Measurements from ENCODE around the gene CRTC2. TPM values are rescaled to one million over a fixed set of nuclear protein-coding genes. Genes with fewer than 3 reads are reported as not detected.
"Not testable (repeated sequence)": the region's sequence is repeated elsewhere in the genome, so short reads cannot be mapped to it uniquely, and the experiment has no call there.

CRTC2 gene
- total and polyA plus RNA-seq, 4 donors, result 5.8 to 53.1 (median 24.0) TPM

DNA sequence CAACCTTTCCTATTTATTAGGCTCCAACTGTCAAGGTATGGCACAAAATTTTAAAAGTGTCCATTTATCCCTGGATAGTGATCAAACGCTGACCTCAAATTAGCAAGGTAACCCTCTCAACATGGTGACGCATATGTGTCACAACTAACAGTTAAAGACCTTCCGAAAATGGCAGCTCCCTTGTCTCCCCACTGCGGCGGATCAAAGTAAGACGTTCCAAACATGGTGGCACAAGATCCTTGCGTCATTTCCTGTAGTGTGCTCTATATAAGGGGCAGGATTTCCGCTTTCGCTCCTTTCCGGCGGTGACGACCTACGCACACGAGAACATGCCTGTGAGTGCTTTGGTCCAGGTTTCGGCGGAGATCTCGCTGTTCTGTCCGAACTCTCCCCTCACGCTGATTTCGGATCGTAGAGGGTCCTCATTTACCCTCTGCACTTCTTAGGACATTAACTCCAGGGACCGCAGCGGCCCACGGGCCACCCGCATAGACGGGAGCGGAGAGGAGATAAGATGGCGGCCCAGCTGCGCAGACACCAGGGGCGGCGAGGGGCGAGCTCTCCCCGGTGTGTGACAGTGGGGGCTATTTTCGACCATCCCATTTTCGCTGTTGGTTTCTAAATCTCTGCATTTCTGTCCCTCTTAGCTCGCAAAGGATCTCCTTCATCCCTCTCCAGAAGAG lies 32.2 kb upstream of the CRTC2 start, which contains the start of gene RPS27:
RPS27 (plus strand) TSS at position 295 of the 683 bp plus-strand sequence; CDS start at position 330, 35 bp downstream.
- no peaks in the 10 kb centered on the region for H3K9me3 ChIP-seq (ENCODE audit: control insufficient read depth, insufficient read depth, low read length)
- WGBS (ENCODE audit: insufficient coverage), result 0% methylated on average over 31 of the region's 36 CpGs
- H3K4me1 ChIP-seq (ENCODE audit: control insufficient read depth, insufficient read depth, low read length), result peaks cover 18% of the 10 kb centered on the region
- peak within 1 kb of the TSS; percentile 98 for H3K4me3 ChIP-seq (ENCODE audit: low read depth, low read length)
- peak within 1 kb of the TSS; percentile 89 for H3K27ac ChIP-seq (ENCODE audit: low read depth, low read length)
- peaks cover 34% of the 10 kb centered on the region for H3K36me3 ChIP-seq (ENCODE audit: control insufficient read depth, insufficient read depth, low read length)
- peak; percentile 94 to 99 (median 96) for DNase-seq (ENCODE audit: low read depth in 4 of 6, low spot score in 6 of 6)
- no peaks in the 10 kb centered on the region for H3K27me3 ChIP-seq (ENCODE audit: control insufficient read depth, insufficient read depth, low read length)

DNA sequence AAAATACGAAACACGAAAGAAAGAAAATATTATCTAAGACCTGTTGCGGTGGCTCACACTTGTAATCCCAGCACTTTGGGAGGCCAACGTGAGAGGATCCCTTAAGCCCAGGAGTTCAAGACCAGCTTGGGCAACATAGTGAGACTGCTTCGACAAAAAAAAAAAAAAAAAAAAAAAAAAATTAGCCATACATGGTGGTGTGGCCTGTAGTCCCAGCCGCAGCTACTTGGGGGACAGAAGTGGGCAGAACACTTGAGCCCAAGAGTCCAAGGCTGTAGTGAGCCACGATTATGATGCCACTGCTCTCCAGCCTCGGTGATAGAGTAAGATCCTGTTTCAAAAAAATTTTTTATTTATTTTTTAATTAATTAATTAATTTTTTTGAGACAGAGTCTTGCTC lies 29.2 kb upstream of the CRTC2 start:
- no peak for DNase-seq (ENCODE audit: low read depth in 4 of 6, low spot score in 6 of 6)
- Histone ChIP-seq H3K9me3 (ENCODE audit: control insufficient read depth, insufficient read depth, low read length) (no peaks in the 10 kb centered on the region), H3K4me1 (ENCODE audit: control insufficient read depth, insufficient read depth, low read length) (peaks cover 22% of the 10 kb centered on the region), H3K36me3 (ENCODE audit: control insufficient read depth, insufficient read depth, low read length) (peaks cover 10% of the 10 kb centered on the region), H3K27me3 (ENCODE audit: control insufficient read depth, insufficient read depth, low read length) (no peaks in the 10 kb centered on the region), H3K27ac (ENCODE audit: low read depth, low read length) (no peak overlapping the region), H3K4me3 (ENCODE audit: low read depth, low read length) (no peak overlapping the region)
- WGBS (ENCODE audit: insufficient coverage), result 90% methylated on average over 2 of the region's 8 CpGs

- Histone ChIP-seq H3K36me3 (ENCODE audit: control insufficient read depth, insufficient read depth, low read length) (peaks cover 5% of the 10 kb centered on the region), H3K9me3 (ENCODE audit: control insufficient read depth, insufficient read depth, low read length) (no peaks in the 10 kb centered on the region), H3K27ac (ENCODE audit: low read depth, low read length) (peak within 1 kb of the TSS; percentile 95), H3K27me3 (ENCODE audit: control insufficient read depth, insufficient read depth, low read length) (no peaks in the 10 kb centered on the region), H3K4me3 (ENCODE audit: low read depth, low read length) (peak within 1 kb of the TSS; percentile 67), H3K4me1 (ENCODE audit: control insufficient read depth, insufficient read depth, low read length) (peaks cover 18% of the 10 kb centered on the region)
- DNase-seq (ENCODE audit: low read depth in 4 of 6, low spot score in 6 of 6), result peak in 4 of 6 donors; percentile 54 to 91 (median 72)
- 4% methylated on average over 18 of the region's 32 CpGs for WGBS (ENCODE audit: insufficient coverage)
Measured at GRCh38 chr1:153985941-153986761, 27.7 kb upstream of the CRTC2 start, which contains the start of gene RAB13. RAB13 (minus strand) TSS chr1:153986339; CDS start chr1:153986236, 103 bp downstream.

DNA sequence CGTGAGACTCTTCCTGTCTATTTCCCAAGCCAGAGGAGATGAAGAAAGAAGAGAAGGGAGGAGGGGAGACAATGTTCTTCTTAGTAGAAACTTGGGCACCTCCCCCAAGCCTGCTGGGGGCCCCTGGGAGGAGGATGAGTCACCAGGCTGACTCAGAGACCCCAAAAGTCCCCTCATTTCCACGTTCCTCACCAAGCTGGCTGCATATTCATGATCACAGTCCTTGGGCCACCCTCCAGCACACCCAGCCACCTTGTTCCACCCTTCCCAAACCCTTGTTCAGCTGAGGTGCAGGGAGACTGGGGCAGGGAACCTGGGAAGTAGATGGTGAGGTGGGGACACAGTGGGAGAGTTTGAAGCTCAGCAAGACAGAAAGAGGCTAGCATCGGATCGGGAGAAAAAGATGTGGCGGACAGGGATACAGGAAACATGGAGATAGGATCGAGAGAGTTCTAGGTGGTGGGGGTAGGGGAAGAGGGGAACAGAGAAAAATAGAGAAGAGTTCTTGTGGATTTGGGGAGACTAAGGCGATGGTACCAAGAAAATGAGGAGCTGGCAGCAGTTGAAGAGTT lies 27.0 kb upstream of the CRTC2 start:
- WGBS (ENCODE audit: insufficient coverage), result 26% methylated on average over 5 of the region's 7 CpGs
- Histone ChIP-seq H3K27ac (ENCODE audit: low read depth, low read length) (peak overlapping the region; percentile 80), H3K9me3 (ENCODE audit: control insufficient read depth, insufficient read depth, low read length) (no peaks in the 10 kb centered on the region), H3K4me1 (ENCODE audit: control insufficient read depth, insufficient read depth, low read length) (peaks cover 18% of the 10 kb centered on the region), H3K27me3 (ENCODE audit: control insufficient read depth, insufficient read depth, low read length) (no peaks in the 10 kb centered on the region), H3K4me3 (ENCODE audit: low read depth, low read length) (peak overlapping the region; percentile 67), H3K36me3 (ENCODE audit: control insufficient read depth, insufficient read depth, low read length) (peaks cover 8% of the 10 kb centered on the region)
- DNase-seq (ENCODE audit: low read depth in 4 of 6, low spot score in 6 of 6), result peak in 1 of 6 donors; percentile 23

DNA sequence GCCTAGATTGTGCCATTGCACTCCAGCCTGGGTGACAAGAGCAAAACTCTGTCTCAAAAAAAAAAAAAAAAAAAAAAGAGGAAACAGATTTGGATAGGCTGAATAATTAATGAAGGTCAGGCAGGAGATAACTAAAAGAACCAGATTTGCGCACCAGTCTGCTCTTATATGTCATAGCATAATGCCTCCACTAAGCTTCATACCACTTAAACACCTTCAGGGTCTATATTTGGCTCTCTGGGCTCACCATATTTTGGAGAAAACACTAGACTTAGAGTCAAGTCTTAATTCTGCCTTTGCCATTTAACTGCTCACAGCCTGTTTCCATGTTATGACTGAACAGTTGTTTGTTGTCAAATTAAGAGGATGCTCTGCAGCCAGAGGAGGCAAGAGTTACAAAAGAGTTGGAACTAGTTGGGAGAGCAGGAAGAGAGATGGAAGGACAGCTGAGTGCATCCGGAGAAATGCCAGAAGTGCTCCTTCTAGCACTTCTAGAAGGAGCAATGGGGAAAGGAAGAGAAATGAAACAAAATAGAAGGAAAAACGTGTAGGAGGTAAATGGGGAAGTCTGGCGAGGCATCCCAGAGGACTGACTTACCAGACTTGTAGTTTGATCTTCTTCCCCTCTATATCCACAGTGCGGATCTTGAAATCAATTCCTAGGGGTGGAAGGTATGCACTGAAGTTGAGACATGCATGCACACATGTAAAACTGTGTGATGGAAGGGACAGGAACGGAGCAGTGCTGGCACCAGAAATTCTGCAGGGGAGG lies 25.9 kb upstream of the CRTC2 start:
- no peaks in the 10 kb centered on the region for H3K9me3 ChIP-seq (ENCODE audit: control insufficient read depth, insufficient read depth, low read length)
- peaks cover 8% of the 10 kb centered on the region for H3K36me3 ChIP-seq (ENCODE audit: control insufficient read depth, insufficient read depth, low read length)
- H3K27ac ChIP-seq (ENCODE audit: low read depth, low read length), result no peak overlapping the region
- 90% methylated on average over 2 of the region's 6 CpGs for WGBS (ENCODE audit: insufficient coverage)
- no peaks in the 10 kb centered on the region for H3K27me3 ChIP-seq (ENCODE audit: control insufficient read depth, insufficient read depth, low read length)
- no peak for DNase-seq (ENCODE audit: low read depth in 4 of 6, low spot score in 6 of 6)
- peak overlapping the region; percentile 67 for H3K4me3 ChIP-seq (ENCODE audit: low read depth, low read length)
- peaks cover 13% of the 10 kb centered on the region for H3K4me1 ChIP-seq (ENCODE audit: control insufficient read depth, insufficient read depth, low read length)

DNA sequence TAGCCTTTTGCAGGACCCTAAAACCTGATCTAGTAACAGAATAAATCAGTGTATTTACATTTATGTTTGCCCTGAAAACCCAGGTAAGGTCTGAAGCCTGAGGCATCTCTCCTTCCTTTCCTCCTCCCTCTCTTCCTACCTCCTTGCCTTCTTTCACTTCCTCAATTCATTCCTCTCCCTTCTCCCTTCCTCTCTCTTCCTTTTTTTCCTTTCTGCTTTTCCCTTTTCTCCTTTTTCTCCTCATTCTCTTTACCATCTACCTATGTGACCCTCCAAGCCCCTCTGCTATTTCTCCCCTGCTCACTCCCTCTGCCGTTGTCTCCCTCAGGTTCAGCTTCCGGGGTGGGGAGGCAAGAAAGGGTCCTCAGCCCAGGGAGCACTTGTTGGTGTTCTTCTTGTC lies 23.3 kb upstream of the CRTC2 start:
- H3K36me3 ChIP-seq (ENCODE audit: control insufficient read depth, insufficient read depth, low read length); H3K4me3 ChIP-seq (ENCODE audit: low read depth, low read length); DNase-seq (ENCODE audit: low read depth in 4 of 6, low spot score in 6 of 6); H3K27ac ChIP-seq (ENCODE audit: low read depth, low read length); H3K9me3 ChIP-seq (ENCODE audit: control insufficient read depth, insufficient read depth, low read length); H3K27me3 ChIP-seq (ENCODE audit: control insufficient read depth, insufficient read depth, low read length): not testable (repeated sequence)
- 100% methylated on average over 2 of the region's 2 CpGs for WGBS (ENCODE audit: insufficient coverage)
- peaks cover 14% of the 10 kb centered on the region for H3K4me1 ChIP-seq (ENCODE audit: control insufficient read depth, insufficient read depth, low read length)

DNA sequence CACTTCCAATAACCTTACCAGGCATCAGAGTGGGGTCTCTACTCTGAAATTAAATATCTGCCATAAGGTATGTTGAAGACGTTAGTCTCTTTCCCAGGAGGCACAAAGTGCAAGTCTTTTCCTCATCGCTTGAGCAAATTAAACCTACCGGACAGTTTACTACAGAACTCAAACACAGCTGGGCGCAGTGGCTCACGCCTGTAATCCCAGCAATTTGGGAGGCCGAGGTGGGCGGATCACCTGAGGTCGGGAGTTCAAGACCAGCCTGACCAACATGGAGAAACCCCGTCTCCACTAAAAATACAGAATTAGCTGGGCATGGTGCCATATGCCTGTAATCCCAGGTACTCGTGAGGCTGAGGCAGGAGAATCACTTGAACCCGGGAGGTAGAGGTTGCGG lies 20.7 kb upstream of the CRTC2 start:
- H3K4me3 ChIP-seq (ENCODE audit: low read depth, low read length); DNase-seq (ENCODE audit: low read depth in 4 of 6, low spot score in 6 of 6); H3K27me3 ChIP-seq (ENCODE audit: control insufficient read depth, insufficient read depth, low read length); H3K27ac ChIP-seq (ENCODE audit: low read depth, low read length); H3K9me3 ChIP-seq (ENCODE audit: control insufficient read depth, insufficient read depth, low read length): not testable (repeated sequence)
- WGBS (ENCODE audit: insufficient coverage), result 94% methylated on average over 7 of the region's 12 CpGs
- Histone ChIP-seq H3K36me3 (ENCODE audit: control insufficient read depth, insufficient read depth, low read length) (peaks cover 20% of the 10 kb centered on the region), H3K4me1 (ENCODE audit: control insufficient read depth, insufficient read depth, low read length) (peaks cover 13% of the 10 kb centered on the region)

DNA sequence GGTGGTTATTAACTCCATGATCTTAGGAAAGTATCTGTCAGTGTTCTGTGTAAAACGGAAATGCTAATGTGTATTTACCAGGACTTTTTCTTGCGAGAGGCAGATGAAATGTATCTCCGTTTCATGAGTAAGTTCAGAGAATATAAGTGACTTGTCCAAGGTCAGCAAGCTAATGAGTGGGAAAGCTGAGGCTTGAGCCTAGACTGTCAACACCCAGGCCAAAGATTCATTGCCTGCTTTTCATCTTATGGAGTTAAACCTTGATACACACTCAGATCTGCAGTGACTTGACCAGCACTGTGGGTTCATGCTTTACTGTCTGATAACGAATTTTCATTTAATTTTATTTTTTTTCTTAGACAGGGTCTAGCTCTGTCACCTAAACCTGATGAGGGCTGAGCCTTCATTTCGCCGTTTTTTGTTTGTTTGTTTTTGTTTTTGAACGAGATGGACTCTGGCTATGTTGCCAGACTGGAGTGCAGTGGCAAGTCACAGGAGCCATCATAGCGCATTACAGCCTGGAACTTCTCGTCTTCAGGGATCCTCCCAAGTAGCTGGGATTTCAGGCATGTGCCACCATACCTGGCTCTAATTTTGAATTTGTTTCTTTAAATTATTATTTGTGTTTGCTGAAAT lies 20.0 kb upstream of the CRTC2 start:
- DNase-seq (ENCODE audit: low read depth in 4 of 6, low spot score in 6 of 6), result no peak
- Histone ChIP-seq H3K27me3 (ENCODE audit: control insufficient read depth, insufficient read depth, low read length) (no peaks in the 10 kb centered on the region), H3K36me3 (ENCODE audit: control insufficient read depth, insufficient read depth, low read length) (peaks cover 27% of the 10 kb centered on the region), H3K27ac (ENCODE audit: low read depth, low read length) (peak overlapping the region; percentile 89), H3K4me3 (ENCODE audit: low read depth, low read length) (peak overlapping the region; percentile 87), H3K4me1 (ENCODE audit: control insufficient read depth, insufficient read depth, low read length) (peaks cover 13% of the 10 kb centered on the region), H3K9me3 (ENCODE audit: control insufficient read depth, insufficient read depth, low read length) (no peaks in the 10 kb centered on the region)
- 73% methylated on average over 4 of the region's 9 CpGs for WGBS (ENCODE audit: insufficient coverage)
